Thyroid gland (tissue), 4 donors: Measurements from ENCODE around the gene BIK. TPM values are rescaled to one million over a fixed set of nuclear protein-coding genes. Genes with fewer than 3 reads are reported as not detected.
A peak's percentile ranks its signal among the peaks of the same experiment; 100 is the strongest.

Experiments used
- DNase-seq, 2 donors: peaks; one replicate each; pipeline ENCODE4 v3.0.0-alpha.2; 2019
- H3K27ac ChIP-seq, 3 donors: fragments of 200-600 bp; sonication (generic); 1 replicate in 2 of 3; 2 replicates in 1 of 3; pipeline ENCODE4 v1.5.1; 2016 to 2019; ENCODE audit warnings: mild to moderate bottlenecking in 1 of 3, moderate library complexity in 1 of 3
- H3K27me3 ChIP-seq: fragments of 200-600 bp; sonication (generic); one replicate; pipeline ENCODE4 v1.5.1; 2019
- H3K36me3 ChIP-seq, 2 donors: fragments of 200-600 bp; sonication (generic); one replicate each; pipeline ENCODE4 v1.5.1; 2016 to 2019
- H3K4me1 ChIP-seq, 2 donors: fragments of 200-600 bp; sonication (generic); one replicate each; pipeline ENCODE4 v1.5.1; 2017 to 2019
- H3K4me3 ChIP-seq, 3 donors: fragments of 200-600 bp; sonication (generic); replicated peaks in 1 of 3; 1 replicate in 2 of 3; 2 replicates in 1 of 3; pipeline ENCODE4 v1.5.1; 2016; ENCODE audit warnings: mild to moderate bottlenecking in 1 of 3
- H3K9me3 ChIP-seq: fragments of 200-600 bp; sonication (generic); one replicate; pipeline ENCODE4 v1.5.1; 2017
- CTCF ChIP-seq, 6 experiments: fragments of 200-600 bp in 3 of 6; fragments of 450-650 bp in 3 of 6; sonication (generic) in 3 of 6; IDR thresholded peaks; one replicate each; pipeline ENCODE4 v1.5.1; 2016 to 2019; ENCODE audit warnings: antibody characterized with exemption in 6 of 6, mild to moderate bottlenecking in 2 of 6, inconsistent platforms in 1 of 6, moderate library complexity in 1 of 6
- POLR2A ChIP-seq, 2 donors: fragments of 450-650 bp; IDR thresholded peaks; one replicate each; pipeline ENCODE4 v1.6.1; 2017; ENCODE audit warnings: antibody characterized with exemption in 2 of 2, mild to moderate bottlenecking in 2 of 2, moderate library complexity in 1 of 2
- WGBS, 2 donors: methylation state at CpG; one replicate each; pipeline ENCODE4 v1.1.5; 2017; 5-methylcytosine and 5-hydroxymethylcytosine counted together
- intact Hi-C: fragments of 100-400 bp; cut with DNase I; formaldehyde crosslinking; loops from one replicate; pipeline ENCODE4 v1.15.1; 2023
- total RNA-seq, 4 donors: library from RNA; depleted of rRNA; stranded (reverse); fragments of >200 nt; gene quantifications; one replicate each; pipeline ENCODE4 v1.2.3, GENCODE V29; 2016

The BIK gene
- total RNA-seq, 4 donors from 2014 or later: 4.1 to 12.1 (median 5.7) TPM

- no peaks in the 10 kb centered on the region for H3K9me3 ChIP-seq
- H3K27ac ChIP-seq: no peak overlapping the region
- H3K4me3 ChIP-seq: no peak overlapping the region
- peaks cover 14 to 27% of the 10 kb centered on the region in 2 donors for H3K4me1 ChIP-seq
- H3K27me3 ChIP-seq: no peaks in the 10 kb centered on the region
- H3K36me3 ChIP-seq: peaks cover 0 to 3% of the 10 kb centered on the region in 2 donors
- TF ChIP-seq CTCF (IDR thresholded peaks at IDR 0.05): no peak
- no peak for TF ChIP-seq POLR2A (IDR thresholded peaks at IDR 0.05)
- no peak for DNase-seq
- intact Hi-C loops: no loop called here
- WGBS, 2 donors: 93 to 100% methylated on average over 10 to 17 of the region's 24 CpGs
Observed at GRCh38 chr22:43162412-43163150, 52.0 kb downstream of the BIK start.

- Histone ChIP-seq H3K9me3 (no peaks in the 10 kb centered on the region), H3K4me3 (no peak overlapping the region), H3K27me3 (no peaks in the 10 kb centered on the region), H3K36me3 (peaks cover 0 to 5% of the 10 kb centered on the region in 2 donors), H3K4me1 (peaks cover 14 to 27% of the 10 kb centered on the region in 2 donors), H3K27ac (no peak overlapping the region)
- WGBS, 2 donors: 89 to 92% methylated on average over 11 to 14 of the region's 18 CpGs
- intact Hi-C loops: no loop called here
- TF ChIP-seq POLR2A (IDR thresholded peaks at IDR 0.05): no peak
- TF ChIP-seq CTCF (IDR thresholded peaks at IDR 0.05): no peak
- no peak for DNase-seq
Observed at GRCh38 chr22:43163241-43163795, 52.8 kb downstream of the BIK start.

GRCh38 chr22:43164636-43165035, 54.1 kb downstream of the BIK start:
- 2 to 18% methylated on average over 10 to 15 of the region's 16 CpGs for WGBS, 2 donors
- DNase-seq: peak; percentile 72
- TF ChIP-seq CTCF (IDR thresholded peaks at IDR 0.05) (no peak), POLR2A (IDR thresholded peaks at IDR 0.05) (no peak)
- Histone ChIP-seq H3K27me3 (no peaks in the 10 kb centered on the region), H3K4me1 (peaks cover 14 to 27% of the 10 kb centered on the region in 2 donors), H3K9me3 (no peaks in the 10 kb centered on the region), H3K27ac (peak overlapping the region; percentile 7 to 18 (median 12)), H3K4me3 (no peak overlapping the region), H3K36me3 (peaks cover 0 to 5% of the 10 kb centered on the region in 2 donors)
- intact Hi-C loops: no loop called here

GRCh38 chr22:43166132-43166930, 55.8 kb downstream of the BIK start:
- intact Hi-C loops: no loop called here
- Histone ChIP-seq H3K36me3 (peaks cover 5 to 9% of the 10 kb centered on the region in 2 donors), H3K27me3 (no peaks in the 10 kb centered on the region)

More at GRCh38 chr22:43166132-43166930, 55.8 kb downstream of the BIK start:
- TF ChIP-seq POLR2A (IDR thresholded peaks at IDR 0.05) (no peak), CTCF (IDR thresholded peaks at IDR 0.05) (no peak)
- Histone ChIP-seq H3K9me3 (no peaks in the 10 kb centered on the region), H3K4me1 (peaks cover 14 to 27% of the 10 kb centered on the region in 2 donors), H3K27ac (no peak overlapping the region), H3K4me3 (no peak overlapping the region)
- no peak for DNase-seq
- 86 to 90% methylated on average over 19 to 23 of the region's 23 CpGs for WGBS, 2 donors
